Mucosa of descending colon (tissue), 3 donors: ENCODE results near the gene SLC23A1. TPM values are rescaled to one million over a fixed set of nuclear protein-coding genes. Genes with fewer than 3 reads are reported as not detected.

Source experiments
- ATAC-seq: fragments of 200-7000 bp; cut with Tn5 transposase; one replicate; pipeline ENCODE4 v1.9.1; 2020; ENCODE audit warnings: mild to moderate bottlenecking, moderate library complexity
- DNase-seq, 3 donors: peaks; one replicate each; pipeline ENCODE4 v3.0.0-alpha.2; 2020
- H3K36me3 ChIP-seq: fragments of 200-600 bp; one replicate; pipeline ENCODE4 v1.8.0; 2021; ENCODE audit warnings: low read depth, mild to moderate bottlenecking
- H3K4me1 ChIP-seq: fragments of 200-600 bp; one replicate; pipeline ENCODE4 v1.8.0; 2021; ENCODE audit warnings: low read depth, mild to moderate bottlenecking
- H3K4me3 ChIP-seq: fragments of 200-600 bp; one replicate; pipeline ENCODE4 v1.8.0; 2021; ENCODE audit warnings: mild to moderate bottlenecking
- H3K9me3 ChIP-seq: fragments of 200-600 bp; one replicate; pipeline ENCODE4 v1.8.0; 2021; ENCODE audit warnings: mild to moderate bottlenecking
- intact Hi-C, 2 donors: fragments of 100-400 bp; cut with DNase I in 1 of 2; cut with micrococcal nuclease in 1 of 2; formaldehyde crosslinking; loops; one replicate each; pipeline versions ENCODE4 v1.11.0 to v1.11.1; 2022; cut with DNase I, micrococcal nuclease
- total RNA-seq, 3 donors: library from RNA; stranded (reverse); fragmentation: NEBNext Ultra II Directional in 2 of 3; extraction: Animal tissue kit (Norgen Biotek cat#: 25700) in 2 of 3; gene quantifications; one replicate each; pipeline versions ENCODE4 v1.2.1 to v1.2.4, GENCODE V29; 2021 to 2023
- TF ChIP-seq, protein P1 (sequence below): fragments of 200-600 bp; IDR thresholded peaks from one replicate; pipeline ENCODE4 v1.8.0; 2022; ENCODE audit warnings: antibody characterized with exemption, mild to moderate bottlenecking
- donor health status: DM: no; HTN: no; CAD: no; lungs with moderate emphysema.
- donor health status: DM: no; HTN: no; CAD: no.
- donor health status: DM: no; HTN: yes; CAD: no.

SLC23A1 gene
- total RNA-seq, 3 donors from 2014 or later = 2.5 to 9.0 (median 5.1) TPM

DNA sequence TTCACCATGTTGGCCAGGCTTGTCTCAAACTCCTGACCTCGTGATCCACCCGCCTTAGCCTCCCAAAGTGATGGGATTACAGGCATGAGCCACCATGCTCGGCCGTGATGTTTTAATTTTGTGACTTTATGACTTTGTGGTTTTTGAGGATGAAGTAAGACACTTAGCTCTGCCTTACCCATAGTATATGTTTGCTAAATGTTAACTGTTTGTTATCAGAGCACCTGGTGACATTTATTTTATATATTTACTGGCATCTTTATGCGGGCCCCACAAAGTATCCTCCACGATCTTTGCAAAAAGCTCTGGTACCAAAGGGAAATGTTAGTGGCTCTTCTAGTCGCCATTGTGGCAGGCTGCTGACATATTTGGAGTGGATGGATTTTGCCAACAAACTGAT, 6.7 kb downstream of the SLC23A1 start:
- ATAC-seq = no peak
- peaks cover 3% of the 10 kb centered on the region for H3K4me1 ChIP-seq
- no peak overlapping the region for H3K4me3 ChIP-seq
- no peak for DNase-seq
- H3K9me3 ChIP-seq = no peaks in the 10 kb centered on the region
- intact Hi-C loops = no loop called here
- H3K36me3 ChIP-seq = no peaks in the 10 kb centered on the region
- TF ChIP-seq, protein P1, sequence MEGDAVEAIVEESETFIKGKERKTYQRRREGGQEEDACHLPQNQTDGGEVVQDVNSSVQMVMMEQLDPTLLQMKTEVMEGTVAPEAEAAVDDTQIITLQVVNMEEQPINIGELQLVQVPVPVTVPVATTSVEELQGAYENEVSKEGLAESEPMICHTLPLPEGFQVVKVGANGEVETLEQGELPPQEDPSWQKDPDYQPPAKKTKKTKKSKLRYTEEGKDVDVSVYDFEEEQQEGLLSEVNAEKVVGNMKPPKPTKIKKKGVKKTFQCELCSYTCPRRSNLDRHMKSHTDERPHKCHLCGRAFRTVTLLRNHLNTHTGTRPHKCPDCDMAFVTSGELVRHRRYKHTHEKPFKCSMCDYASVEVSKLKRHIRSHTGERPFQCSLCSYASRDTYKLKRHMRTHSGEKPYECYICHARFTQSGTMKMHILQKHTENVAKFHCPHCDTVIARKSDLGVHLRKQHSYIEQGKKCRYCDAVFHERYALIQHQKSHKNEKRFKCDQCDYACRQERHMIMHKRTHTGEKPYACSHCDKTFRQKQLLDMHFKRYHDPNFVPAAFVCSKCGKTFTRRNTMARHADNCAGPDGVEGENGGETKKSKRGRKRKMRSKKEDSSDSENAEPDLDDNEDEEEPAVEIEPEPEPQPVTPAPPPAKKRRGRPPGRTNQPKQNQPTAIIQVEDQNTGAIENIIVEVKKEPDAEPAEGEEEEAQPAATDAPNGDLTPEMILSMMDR = no peak

- ATAC-seq = no peak
- TF ChIP-seq, protein P1 = no peak
- Histone ChIP-seq H3K4me3 (no peak overlapping the region), H3K9me3 (no peaks in the 10 kb centered on the region), H3K4me1 (peaks cover 3% of the 10 kb centered on the region), H3K36me3 (no peaks in the 10 kb centered on the region)
- DNase-seq = no peak
- intact Hi-C loops = no loop called here
These were observed 8.2 kb downstream of the SLC23A1 start for GRCh38 chr5:139374909-139375308.

- Histone ChIP-seq H3K9me3 (no peaks in the 10 kb centered on the region), H3K36me3 (no peaks in the 10 kb centered on the region), H3K4me1 (peaks cover 3% of the 10 kb centered on the region), H3K4me3 (no peak overlapping the region)
- TF ChIP-seq, protein P1 = no peak
- DNase-seq (no peak), ATAC-seq (no peak)
- intact Hi-C loops = no loop called here
These were observed 11.3 kb downstream of the SLC23A1 start for GRCh38 chr5:139371482-139372435.

DNA sequence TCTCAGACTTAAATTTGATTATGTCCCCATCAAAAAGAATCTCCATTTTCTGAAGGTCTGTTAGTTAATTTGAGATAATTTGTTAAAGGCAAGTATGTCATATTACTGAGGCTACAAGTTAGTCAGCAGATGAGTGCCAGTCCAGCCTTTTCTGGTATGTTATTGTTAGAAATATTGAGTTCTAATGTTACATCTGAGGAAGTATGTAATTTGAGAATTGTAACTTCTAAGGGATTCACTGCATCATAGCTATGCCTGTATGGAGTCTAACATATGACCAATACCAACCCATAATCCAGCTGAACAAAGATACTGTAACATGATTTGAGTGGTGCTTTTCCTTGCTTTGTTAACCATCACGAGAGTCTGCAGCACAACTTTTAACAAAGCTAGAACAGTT, 13.9 kb downstream of the SLC23A1 start:
- ATAC-seq (no peak), DNase-seq (no peak)
- intact Hi-C loops = no loop called here
- TF ChIP-seq, protein P1 = no peak
- no peaks in the 10 kb centered on the region for H3K36me3 ChIP-seq
- H3K4me3 ChIP-seq = no peak overlapping the region
- H3K4me1 ChIP-seq = no peaks in the 10 kb centered on the region
- H3K9me3 ChIP-seq = no peaks in the 10 kb centered on the region

GRCh38 chr5:139368613-139369012, 14.5 kb downstream of the SLC23A1 start:
- TF ChIP-seq, protein P1 = no peak
- no peak overlapping the region for H3K4me3 ChIP-seq
- H3K4me1 ChIP-seq = no peaks in the 10 kb centered on the region
- no peak for ATAC-seq
- no peaks in the 10 kb centered on the region for H3K9me3 ChIP-seq
- DNase-seq = no peak
- intact Hi-C loops = no loop called here
- no peaks in the 10 kb centered on the region for H3K36me3 ChIP-seq
